ENCODE measurements around the gene NPL.

The NPL gene

GRCh38 chr1:182839209-182840066, 49.9 kb downstream of the NPL start, which contains the start of gene DHX9 (continued):
- TF ChIP-seq ZNF148 (tag by site-specific recombination; IDR thresholded peaks at IDR 0.05; ENCODE audit: borderline replicate concordance) (no peak), ZSCAN5A (tag by site-specific recombination; IDR thresholded peaks at IDR 0.05) (no peak), SCRT1 (tag by site-specific recombination; IDR thresholded peaks at IDR 0.05; ENCODE audit: borderline replicate concordance) (no peak), ZNF544 (tag by site-specific recombination; IDR thresholded peaks at IDR 0.05) (no peak), PRDM6 (tag by site-specific recombination; IDR thresholded peaks at IDR 0.05) (no peak), ZNF792 (tag by site-specific recombination; IDR thresholded peaks at IDR 0.05) (no peak), ZNF707 (tag by site-specific recombination; IDR thresholded peaks at IDR 0.05) (no peak), ZNF362 (tag by site-specific recombination; IDR thresholded peaks at IDR 0.05) (no peak), PRDM2 (tag by site-specific recombination; IDR thresholded peaks at IDR 0.05; ENCODE audit: borderline replicate concordance) (no peak), BCL6B (tag by site-specific recombination; IDR thresholded peaks at IDR 0.05) (no peak), ZNF843 (tag by site-specific recombination; IDR thresholded peaks at IDR 0.05) (peak; percentile 26; the same call in 1 of the 2 replicates), ZNF518A (tag by site-specific recombination; conservative IDR thresholded peaks at IDR 0.05; ENCODE audit: low read depth) (no peak), KLF7 (tag by site-specific recombination; IDR thresholded peaks at IDR 0.05; ENCODE audit: borderline replicate concordance) (no peak), ZNF837 (tag by site-specific recombination; IDR thresholded peaks at IDR 0.05) (no peak), RBAK (tag by site-specific recombination; IDR thresholded peaks at IDR 0.05) (no peak), ZNF423 (tag by site-specific recombination; IDR thresholded peaks at IDR 0.05) (no peak), ZBTB17 (tag by site-specific recombination; IDR thresholded peaks at IDR 0.05) (peak; percentile 39; the same call in 1 of the 2 replicates), ZNF311 (tag by site-specific recombination; IDR thresholded peaks at IDR 0.05; ENCODE audit: borderline replicate concordance) (no peak)

Measured in HEK293 (cell line).